H1 (cell line): ENCODE results near the gene CACNA1B. TPM values are rescaled to one million over a fixed set of nuclear protein-coding genes. Genes with fewer than 3 reads are reported as not detected.
"Not testable (repeated sequence)": the region's sequence is repeated elsewhere in the genome, so short reads cannot be mapped to it uniquely, and the experiment has no call there.

Experiments
- CTCF ChIA-PET: fragments of 300-600 bp; sonication (Branson Sonifier 250); formaldehyde crosslinking; loops from one replicate; lab custom pipeline; 2021; ENCODE audit not compliant: partially characterized antibody; lab: Charles Lee
- POLR2A ChIA-PET: fragments of 300-600 bp; sonication (Branson Sonifier 250); formaldehyde crosslinking; loops from one replicate; lab custom pipeline; 2021; ENCODE audit warnings: inconsistent platforms; ENCODE audit not compliant: partially characterized antibody; lab: Charles Lee
- DNase-seq, 2 experiments: peaks; one replicate each; pipeline versions ENCODE4 v3.0.0 to v3.0.0-alpha.2; 2010 to 2022; ENCODE audit warnings: low spot score in 2 of 2, low read depth in 1 of 2, mixed read lengths in 1 of 2
- FAIRE-seq: peaks from 2 replicates; lab custom pipeline; 2011; peaks lifted over from hg19 to GRCh38; lab: Jason Lieb, UNC
- H2AFZ ChIP-seq: 2 replicates; pipeline ENCODE4 v1.8.1; 2012; ENCODE audit warnings: low read length, inconsistent platforms
- H2AK5ac ChIP-seq: 2 replicates; pipeline ENCODE4 v1.6.1; 2013; ENCODE audit warnings: low read depth, low read length
- H2BK120ac ChIP-seq: replicated peaks from 2 replicates; pipeline ENCODE3; 2013; ENCODE audit warnings: low read depth, low read length, inconsistent platforms
- H2BK12ac ChIP-seq: 2 replicates; pipeline ENCODE4 v1.6.1; 2013; ENCODE audit warnings: low read depth, low read length
- H2BK15ac ChIP-seq: 2 replicates; pipeline ENCODE4 v1.6.1; 2013; ENCODE audit warnings: low read length
- H2BK20ac ChIP-seq: 2 replicates; pipeline ENCODE4 v1.6.1; 2013; ENCODE audit warnings: low read length
- H2BK5ac ChIP-seq: 2 replicates; pipeline ENCODE4 v1.6.1; 2013; ENCODE audit warnings: low read depth, low read length
- H3K14ac ChIP-seq: 2 replicates; pipeline ENCODE4 v1.6.1; 2013; ENCODE audit warnings: inconsistent platforms; ENCODE audit not compliant: insufficient read length
- H3K18ac ChIP-seq: 2 replicates; pipeline ENCODE4 v1.6.1; 2013; ENCODE audit warnings: low read length; ENCODE audit errors: extremely low read depth
- H3K23ac ChIP-seq: 2 replicates; pipeline ENCODE4 v1.6.1; 2013; ENCODE audit warnings: inconsistent platforms; ENCODE audit not compliant: insufficient read length
- H3K23me2 ChIP-seq: 2 replicates; pipeline ENCODE4 v1.6.1; 2013; ENCODE audit warnings: low read depth, low read length
- H3K27ac ChIP-seq: 2 replicates; pipeline ENCODE4 v1.6.1; 2011; ENCODE audit warnings: low read depth, low read length, inconsistent platforms
- H3K27me3 ChIP-seq, 4 experiments: replicated peaks in 1 of 4; 1 replicate in 1 of 4; 2 replicates in 3 of 4; pipeline versions ENCODE4 v1.6.1 to v1.8.1; 2011 to 2013; ENCODE audit warnings: low read length in 3 of 4, mild to moderate bottlenecking in 3 of 4, inconsistent platforms in 2 of 4, mixed read lengths in 2 of 4, moderate library complexity in 1 of 4; ENCODE audit not compliant: control insufficient read depth in 3 of 4, insufficient read depth in 3 of 4; ENCODE audit errors: extremely low read depth in 1 of 4
- H3K36me3 ChIP-seq, 4 experiments: 2 replicates each; pipeline versions ENCODE4 v1.6.1 to v1.8.1; 2011 to 2013; ENCODE audit warnings: mild to moderate bottlenecking in 4 of 4, low read length in 3 of 4, moderate library complexity in 2 of 4, control low read depth in 1 of 4, inconsistent platforms in 1 of 4; ENCODE audit not compliant: insufficient read depth in 4 of 4, control insufficient read depth in 2 of 4
- H3K4ac ChIP-seq: replicated peaks from 2 replicates; pipeline ENCODE3; 2013; ENCODE audit warnings: low read length, low read depth, mixed read lengths, inconsistent platforms; ENCODE audit not compliant: insufficient read length
- H3K4me1 ChIP-seq, 4 experiments: replicated peaks in 1 of 4; 1 replicate in 1 of 4; 2 replicates in 3 of 4; pipeline versions ENCODE4 v1.6.1 to v1.8.1; 2011 to 2013; ENCODE audit warnings: low read length in 3 of 4, inconsistent platforms in 2 of 4, mixed read lengths in 1 of 4; ENCODE audit not compliant: insufficient read depth in 4 of 4, control insufficient read depth in 3 of 4
- H3K4me2 ChIP-seq, 2 experiments: 2 replicates each; pipeline versions ENCODE4 v1.6.1 to v1.8.1; 2011 to 2013; ENCODE audit warnings: low read depth in 2 of 2, low read length in 2 of 2, control low read depth in 1 of 2, inconsistent platforms in 1 of 2, mild to moderate bottlenecking in 1 of 2; ENCODE audit not compliant: insufficient read depth in 1 of 2
- H3K4me3 ChIP-seq, 4 experiments: fragments of 200-600, 300-600 bp in 1 of 4; sonication (generic), shearing (Covaris generic), sonication (Bioruptor Twin) in 1 of 4; 2 replicates each; pipeline versions ENCODE4 v1.5.1 to v1.8.1; 2011 to 2016; ENCODE audit warnings: low read length in 4 of 4, low read depth in 3 of 4, control low read depth in 2 of 4, inconsistent platforms in 2 of 4, mild to moderate bottlenecking in 2 of 4, mixed read lengths in 1 of 4, moderate library complexity in 1 of 4; ENCODE audit not compliant: insufficient read depth in 2 of 4; ENCODE audit errors: extremely low read depth in 1 of 4
- H3K56ac ChIP-seq: replicated peaks from 2 replicates; pipeline ENCODE3; 2013; ENCODE audit warnings: low read depth, mild to moderate bottlenecking, mixed read lengths, low read length, inconsistent platforms; ENCODE audit not compliant: insufficient read length
- H3K79me1 ChIP-seq: 2 replicates; pipeline ENCODE4 v1.6.1; 2013; ENCODE audit warnings: low read depth, low read length, control low read depth
- H3K79me2 ChIP-seq, 2 experiments: 2 replicates each; pipeline versions ENCODE4 v1.6.1 to v1.8.1; 2012 to 2013; ENCODE audit warnings: low read length in 2 of 2, mild to moderate bottlenecking in 2 of 2, inconsistent platforms in 1 of 2; ENCODE audit not compliant: insufficient read depth in 2 of 2, control insufficient read depth in 1 of 2
- H3K9ac ChIP-seq, 4 experiments: replicated peaks in 1 of 4; 1 replicate in 1 of 4; 2 replicates in 3 of 4; pipeline versions ENCODE4 v1.6.1 to v1.8.1; 2011 to 2013; ENCODE audit warnings: low read depth in 3 of 4, low read length in 3 of 4, control low read depth in 2 of 4, mild to moderate bottlenecking in 2 of 4, moderate library complexity in 2 of 4, inconsistent platforms in 1 of 4; ENCODE audit errors: extremely low read depth in 1 of 4
- H3K9me3 ChIP-seq, 2 experiments: 2 replicates each; pipeline versions ENCODE4 v1.6.1 to v1.8.1; 2012 to 2013; ENCODE audit warnings: mild to moderate bottlenecking in 2 of 2, moderate library complexity in 2 of 2, control low read depth in 1 of 2, inconsistent platforms in 1 of 2, low read depth in 1 of 2, low read length in 1 of 2, mixed read lengths in 1 of 2; ENCODE audit not compliant: insufficient read depth in 2 of 2
- H4K20me1 ChIP-seq, 2 experiments: replicated peaks in 1 of 2; 2 replicates each; pipeline versions ENCODE3 to v1.8.1; 2011 to 2013; ENCODE audit warnings: inconsistent platforms in 2 of 2, low read length in 2 of 2, mild to moderate bottlenecking in 1 of 2; ENCODE audit not compliant: insufficient read depth in 2 of 2, control insufficient read depth in 1 of 2
- H4K5ac ChIP-seq: 2 replicates; pipeline ENCODE4 v1.6.1; 2013; ENCODE audit warnings: low read length, low read depth, mixed read lengths, inconsistent platforms; ENCODE audit not compliant: insufficient read length
- H4K8ac ChIP-seq: 2 replicates; pipeline ENCODE4 v1.8.0; 2013; ENCODE audit warnings: mild to moderate bottlenecking, moderate library complexity, low read length, inconsistent platforms; ENCODE audit not compliant: insufficient read depth; ENCODE audit errors: extremely low read depth
- H4K91ac ChIP-seq: replicated peaks from 2 replicates; pipeline ENCODE3; 2013; ENCODE audit warnings: low read length, mixed read lengths, inconsistent platforms; ENCODE audit not compliant: insufficient read length
- CTCF ChIP-seq, 3 experiments: IDR thresholded peaks; 1 replicate in 2 of 3; 2 replicates in 1 of 3; pipeline versions ENCODE4 v1.5.1 to v1.6.1; 2011; ENCODE audit warnings: low read length in 3 of 3, mild to moderate bottlenecking in 3 of 3, inconsistent platforms in 2 of 3, low read depth in 1 of 3, moderate library complexity in 1 of 3; ENCODE audit not compliant: insufficient read depth in 1 of 3; ENCODE audit errors: control extremely low read depth in 1 of 3
- WGBS, 2 experiments: shearing (Covaris generic) in 1 of 2; methylation state at CpG; one replicate each; pipeline versions ENCODE4 v1.1.6 to v1.1.7; 2013 to 2015; ENCODE audit warnings: low lambda C conversion rate in 2 of 2, mixed read lengths in 2 of 2, inconsistent platforms in 1 of 2, low coverage in 1 of 2, missing lambda C conversion rate in 1 of 2; ENCODE audit not compliant: insufficient replicate concordance in 2 of 2, insufficient coverage in 1 of 2, insufficient read length in 1 of 2; ENCODE audit errors: extremely low coverage in 1 of 2, missing lambda C conversion rate in 1 of 2; 5-methylcytosine and 5-hydroxymethylcytosine counted together
- polyA plus RNA-seq, 7 experiments: library from polyadenylated mRNA; depleted of rRNA in 3 of 7; stranded (reverse) in 5 of 7; unstranded in 2 of 7; fragments of >200 nt in 5 of 7; fragments of 200-250 nt in 2 of 7; gene quantifications; 1 replicate in 5 of 7; 2 replicates in 1 of 7; 4 replicates in 1 of 7; pipeline versions ENCODE4 v1.2.1 to v1.2.3, GENCODE V29; 2011 to 2013; ENCODE audit warnings: missing spikeins in 2 of 7, mixed read lengths in 2 of 7
- total RNA-seq: library from RNA; stranded (reverse); fragmentation: NEBNext Ultra II Directional; extraction: Animal tissue kit (Norgen Biotek cat#: 25700); gene quantifications from 2 replicates; pipeline ENCODE4 v1.2.1, GENCODE V29; 2021

CACNA1B gene
- total and polyA plus RNA-seq, 2 of the 8 experiments (the other 6 are each of a cell fraction or from before 2014, with no cell fraction given) = 1.5 to 5.7 TPM

GRCh38 chr9:138126090-138126857 is 248.7 kb downstream of the CACNA1B start:
- FAIRE-seq = not testable (repeated sequence)

More at GRCh38 chr9:138126090-138126857, 248.7 kb downstream of the CACNA1B start:
- DNase-seq, H3K4me2 ChIP-seq, H2BK5ac ChIP-seq, H3K14ac ChIP-seq, H4K20me1 ChIP-seq, CTCF ChIA-PET, H3K36me3 ChIP-seq, H3K23ac ChIP-seq, H2BK15ac ChIP-seq, H4K8ac ChIP-seq, H2AK5ac ChIP-seq, H2BK20ac ChIP-seq, H3K4ac ChIP-seq, H2BK12ac ChIP-seq, H4K5ac ChIP-seq, H4K91ac ChIP-seq, H3K9ac ChIP-seq, H3K27me3 ChIP-seq, H3K4me3 ChIP-seq, H3K79me1 ChIP-seq, POLR2A ChIA-PET, H3K4me1 ChIP-seq, H2BK120ac ChIP-seq, H3K27ac ChIP-seq, H2AFZ ChIP-seq, H3K79me2 ChIP-seq, H3K18ac ChIP-seq, H3K56ac ChIP-seq, H3K23me2 ChIP-seq: not testable (repeated sequence)
- WGBS, 2 experiments = 94% methylated on average over 7 of the region's 42 CpGs; no CpG with 5 or more reads in 1 of the 2 experiments
- TF ChIP-seq CTCF (IDR thresholded peaks at IDR 0.05; ENCODE audit: control extremely low read depth in 1 of 3, insufficient read depth in 1 of 3, low read depth in 1 of 3, low read length in 3 of 3) = peak in 1 of 3 experiments; percentile 44; a peak in 2 of 4 replicates
- peaks cover 48 to 68% of the 10 kb centered on the region in 2 experiments for H3K9me3 ChIP-seq
